Inferior parietal cortex (tissue), 1 donor: ENCODE results near the gene NFASC.

Experiments used
- DNase-seq: peaks from one replicate; pipeline ENCODE4 v3.0.0-alpha.2; 2016; ENCODE audit errors: extremely low spot score

NFASC gene

GRCh38 chr1:204889681-204890383 is 19.2 kb downstream of the NFASC start:
- no peak for DNase-seq

GRCh38 chr1:204891860-204892259 is 21.2 kb downstream of the NFASC start:
- DNase-seq, result no peak

GRCh38 chr1:204894031-204894430 is 23.4 kb downstream of the NFASC start:
- no peak for DNase-seq

- DNase-seq, result no peak
Observed at GRCh38 chr1:204894606-204895005, 23.9 kb downstream of the NFASC start.

GRCh38 chr1:204896023-204896422 is 25.4 kb downstream of the NFASC start:
- no peak for DNase-seq

- no peak for DNase-seq
Observed at GRCh38 chr1:204896787-204897469, 26.3 kb downstream of the NFASC start.

- no peak for DNase-seq
Observed at GRCh38 chr1:204900721-204901120, 30.1 kb downstream of the NFASC start.

- no peak for DNase-seq
Observed at GRCh38 chr1:204902671-204903070, 32.0 kb downstream of the NFASC start.

- DNase-seq, result no peak
Observed at GRCh38 chr1:204904228-204904810, 33.7 kb downstream of the NFASC start.

- no peak for DNase-seq
Observed at GRCh38 chr1:204909109-204909508, 38.4 kb downstream of the NFASC start.

GRCh38 chr1:204915861-204916495 is 45.3 kb downstream of the NFASC start:
- DNase-seq, result no peak

GRCh38 chr1:204917802-204918201 is 47.1 kb downstream of the NFASC start:
- DNase-seq, result no peak

- DNase-seq, result no peak
Observed at GRCh38 chr1:204920511-204920910, 49.8 kb downstream of the NFASC start.

GRCh38 chr1:204920967-204921366 is 50.3 kb downstream of the NFASC start:
- no peak for DNase-seq

- DNase-seq, result no peak
Observed at GRCh38 chr1:204921855-204922516, 51.3 kb downstream of the NFASC start.

GRCh38 chr1:204923201-204923600 is 52.5 kb downstream of the NFASC start:
- DNase-seq, result no peak

- DNase-seq, result no peak
Observed at GRCh38 chr1:204923626-204924012, 53.0 kb downstream of the NFASC start.

GRCh38 chr1:204924013-204924759 is 53.5 kb downstream of the NFASC start:
- DNase-seq, result no peak

- no peak for DNase-seq
Observed at GRCh38 chr1:204925701-204926100, 55.0 kb downstream of the NFASC start.

- no peak for DNase-seq
Observed at GRCh38 chr1:204927673-204928641, 57.3 kb downstream of the NFASC start.
